Neural cell (in vitro differentiated cells): ENCODE measurements around the gene USP3. TPM values are rescaled to one million over a fixed set of nuclear protein-coding genes. Genes with fewer than 3 reads are reported as not detected.

Source experiments
- H2AFZ ChIP-seq: fragments of 200-600, 300-800 bp; sonication (generic), shearing (Covaris generic); 2 replicates; pipeline ENCODE4 v1.6.0; 2014; ENCODE audit warnings: low read depth, mild to moderate bottlenecking, antibody characterized with exemption, low read length, moderate library complexity
- H3F3A ChIP-seq: fragments of 200-600 bp; shearing (Covaris generic); 2 replicates; pipeline ENCODE4 v1.6.1; 2016; ENCODE audit warnings: mild to moderate bottlenecking, moderate library complexity, mixed read lengths, antibody characterized with exemption, low read length; ENCODE audit not compliant: insufficient read depth, poor library complexity, severe bottlenecking
- H3K27ac ChIP-seq: fragments of 200-600, 300-800 bp; sonication (generic), shearing (Covaris generic); 2 replicates; pipeline ENCODE4 v1.5.1; 2014; ENCODE audit warnings: mild to moderate bottlenecking, low read length, moderate library complexity
- H3K27me3 ChIP-seq: fragments of 300-800, 200-600 bp; sonication (generic), shearing (Covaris generic); 2 replicates; pipeline ENCODE4 v1.6.0; 2014; ENCODE audit warnings: mild to moderate bottlenecking, low read depth, low read length, moderate library complexity; ENCODE audit not compliant: insufficient read depth
- H3K36me3 ChIP-seq: fragments of 300-800, 200-600 bp; sonication (generic), shearing (Covaris generic); 2 replicates; pipeline ENCODE4 v1.5.1; 2014; ENCODE audit warnings: mild to moderate bottlenecking, antibody characterized with exemption, low read length, moderate library complexity; ENCODE audit not compliant: insufficient read depth
- H3K4me2 ChIP-seq: fragments of 300-800, 200-600 bp; sonication (generic), shearing (Covaris generic); 2 replicates; pipeline ENCODE4 v1.6.0; 2014; ENCODE audit warnings: mild to moderate bottlenecking, low read length
- H3K4me3 ChIP-seq: fragments of 300-800, 200-600 bp; sonication (generic), shearing (Covaris generic); 2 replicates; pipeline ENCODE4 v1.5.1; 2014; ENCODE audit warnings: mild to moderate bottlenecking, low read length, moderate library complexity
- H3K79me2 ChIP-seq: fragments of 200-600 bp; shearing (Covaris generic); replicated peaks from 2 replicates; pipeline ENCODE4 v1.6.0; 2014; ENCODE audit warnings: mild to moderate bottlenecking, low read length, moderate library complexity; ENCODE audit not compliant: insufficient read depth
- H3K9ac ChIP-seq: fragments of 300-800, 200-600 bp; sonication (generic), shearing (Covaris generic); 2 replicates; pipeline ENCODE4 v1.6.1; 2016; ENCODE audit warnings: mild to moderate bottlenecking, low read length, mixed read lengths
- H3K9me2 ChIP-seq: fragments of 200-600 bp; shearing (Covaris generic); 2 replicates; pipeline ENCODE4 v1.6.1; 2016; ENCODE audit warnings: mild to moderate bottlenecking, low read length, mixed read lengths; ENCODE audit not compliant: insufficient read depth
- H3K9me3 ChIP-seq: fragments of 200-600, 300-800 bp; sonication (generic), shearing (Covaris generic); 2 replicates; pipeline ENCODE4 v1.6.1; 2016; ENCODE audit warnings: mild to moderate bottlenecking, mixed run types, low read length, moderate library complexity, mixed read lengths
- H4K20me1 ChIP-seq: fragments of 200-600 bp; shearing (Covaris generic); 2 replicates; pipeline ENCODE4 v1.6.1; 2016; ENCODE audit warnings: mild to moderate bottlenecking, mixed run types; ENCODE audit not compliant: insufficient read depth
- EP300 ChIP-seq: fragments of 450-650 bp; conservative IDR thresholded peaks from 2 replicates; pipeline ENCODE4 v1.6.1; 2014; ENCODE audit warnings: antibody characterized with exemption, mild to moderate bottlenecking, moderate library complexity; ENCODE audit not compliant: poor library complexity, severe bottlenecking
- EZH2 ChIP-seq: fragments of 200-600, 300-800 bp; shearing (Covaris generic), sonication (generic); IDR thresholded peaks from 2 replicates; pipeline ENCODE4 v1.6.1; 2014; ENCODE audit warnings: antibody characterized with exemption, low read length, borderline replicate concordance, mild to moderate bottlenecking; ENCODE audit not compliant: insufficient read depth, poor library complexity, severe bottlenecking
- MXI1 ChIP-seq: fragments of 450-650 bp; conservative IDR thresholded peaks from 2 replicates; pipeline ENCODE4 v1.6.1; 2014; ENCODE audit warnings: antibody characterized with exemption, mild to moderate bottlenecking; ENCODE audit not compliant: poor library complexity, severe bottlenecking
- POLR2AphosphoS5 ChIP-seq: IDR thresholded peaks from 2 replicates; pipeline ENCODE4 v1.6.1; 2012
- RAD21 ChIP-seq: fragments of 450-650 bp; conservative IDR thresholded peaks from 2 replicates; pipeline ENCODE4 v1.6.1; 2014; ENCODE audit warnings: antibody characterized with exemption, mild to moderate bottlenecking, moderate library complexity
- SMC3 ChIP-seq: fragments of 450-650 bp; conservative IDR thresholded peaks from 2 replicates; pipeline ENCODE4 v1.6.1; 2014; ENCODE audit warnings: antibody characterized with exemption, mild to moderate bottlenecking, moderate library complexity; ENCODE audit not compliant: poor library complexity
- TAF1 ChIP-seq: IDR thresholded peaks from 2 replicates; pipeline ENCODE4 v1.6.1; 2012; ENCODE audit warnings: low read depth
- polyA plus RNA-seq: library from polyadenylated mRNA; depleted of rRNA; stranded (reverse); fragments of >200 nt; gene quantifications from 2 replicates; pipeline ENCODE4 v1.2.3, GENCODE V29; 2014
- TF ChIP-seq, protein P1 (sequence below): fragments of 450-650 bp; IDR thresholded peaks from 2 replicates; pipeline ENCODE4 v1.5.1; 2014; ENCODE audit warnings: antibody characterized with exemption, mild to moderate bottlenecking, moderate library complexity; ENCODE audit not compliant: poor library complexity, severe bottlenecking
- TF ChIP-seq, protein P2 (sequence below): IDR thresholded peaks from 2 replicates; pipeline ENCODE4 v1.6.1; 2012; ENCODE audit warnings: borderline replicate concordance

USP3 gene
- polyA plus RNA-seq, 1 donor from 2014 or later = 68.0 TPM

DNA sequence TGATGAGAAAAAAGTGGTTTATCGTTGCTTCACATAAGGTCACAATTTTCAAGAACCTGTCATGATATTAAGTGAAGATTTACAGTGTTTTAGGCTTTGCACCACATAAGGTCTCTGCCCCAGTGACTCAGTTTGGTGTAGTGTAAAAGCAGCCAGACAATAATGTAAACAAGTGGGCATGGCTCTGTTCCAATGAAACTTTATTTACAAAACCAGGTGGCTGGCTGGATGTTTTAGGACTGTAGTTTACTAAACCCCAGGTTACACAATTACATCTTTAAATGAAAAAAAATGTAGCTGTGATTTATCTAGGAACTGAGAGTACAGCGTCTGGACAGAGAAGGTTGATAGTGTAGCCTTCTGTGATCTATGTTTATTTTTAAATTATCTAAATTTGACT, 83.1 kb downstream of the USP3 start:
- Histone ChIP-seq H2AFZ (no peak overlapping the region), H3F3A (no peaks in the 10 kb centered on the region), H3K36me3 (peaks cover 26% of the 10 kb centered on the region), H3K4me2 (no peak overlapping the region), H3K27me3 (no peaks in the 10 kb centered on the region), H3K79me2 (no peaks in the 10 kb centered on the region), H3K9ac (no peak overlapping the region), H3K27ac (no peak overlapping the region), H3K4me3 (no peak overlapping the region), H3K9me2 (no peaks in the 10 kb centered on the region), H3K9me3 (no peaks in the 10 kb centered on the region), H4K20me1 (no peaks in the 10 kb centered on the region)
- TF ChIP-seq EP300 (no peak), TAF1 (no peak), EZH2 (no peak), SMC3 (no peak), RAD21 (no peak), MXI1 (no peak), POLR2AphosphoS5 (no peak)
- TF ChIP-seq, protein P1, sequence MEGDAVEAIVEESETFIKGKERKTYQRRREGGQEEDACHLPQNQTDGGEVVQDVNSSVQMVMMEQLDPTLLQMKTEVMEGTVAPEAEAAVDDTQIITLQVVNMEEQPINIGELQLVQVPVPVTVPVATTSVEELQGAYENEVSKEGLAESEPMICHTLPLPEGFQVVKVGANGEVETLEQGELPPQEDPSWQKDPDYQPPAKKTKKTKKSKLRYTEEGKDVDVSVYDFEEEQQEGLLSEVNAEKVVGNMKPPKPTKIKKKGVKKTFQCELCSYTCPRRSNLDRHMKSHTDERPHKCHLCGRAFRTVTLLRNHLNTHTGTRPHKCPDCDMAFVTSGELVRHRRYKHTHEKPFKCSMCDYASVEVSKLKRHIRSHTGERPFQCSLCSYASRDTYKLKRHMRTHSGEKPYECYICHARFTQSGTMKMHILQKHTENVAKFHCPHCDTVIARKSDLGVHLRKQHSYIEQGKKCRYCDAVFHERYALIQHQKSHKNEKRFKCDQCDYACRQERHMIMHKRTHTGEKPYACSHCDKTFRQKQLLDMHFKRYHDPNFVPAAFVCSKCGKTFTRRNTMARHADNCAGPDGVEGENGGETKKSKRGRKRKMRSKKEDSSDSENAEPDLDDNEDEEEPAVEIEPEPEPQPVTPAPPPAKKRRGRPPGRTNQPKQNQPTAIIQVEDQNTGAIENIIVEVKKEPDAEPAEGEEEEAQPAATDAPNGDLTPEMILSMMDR = no peak
- TF ChIP-seq, protein P2, sequence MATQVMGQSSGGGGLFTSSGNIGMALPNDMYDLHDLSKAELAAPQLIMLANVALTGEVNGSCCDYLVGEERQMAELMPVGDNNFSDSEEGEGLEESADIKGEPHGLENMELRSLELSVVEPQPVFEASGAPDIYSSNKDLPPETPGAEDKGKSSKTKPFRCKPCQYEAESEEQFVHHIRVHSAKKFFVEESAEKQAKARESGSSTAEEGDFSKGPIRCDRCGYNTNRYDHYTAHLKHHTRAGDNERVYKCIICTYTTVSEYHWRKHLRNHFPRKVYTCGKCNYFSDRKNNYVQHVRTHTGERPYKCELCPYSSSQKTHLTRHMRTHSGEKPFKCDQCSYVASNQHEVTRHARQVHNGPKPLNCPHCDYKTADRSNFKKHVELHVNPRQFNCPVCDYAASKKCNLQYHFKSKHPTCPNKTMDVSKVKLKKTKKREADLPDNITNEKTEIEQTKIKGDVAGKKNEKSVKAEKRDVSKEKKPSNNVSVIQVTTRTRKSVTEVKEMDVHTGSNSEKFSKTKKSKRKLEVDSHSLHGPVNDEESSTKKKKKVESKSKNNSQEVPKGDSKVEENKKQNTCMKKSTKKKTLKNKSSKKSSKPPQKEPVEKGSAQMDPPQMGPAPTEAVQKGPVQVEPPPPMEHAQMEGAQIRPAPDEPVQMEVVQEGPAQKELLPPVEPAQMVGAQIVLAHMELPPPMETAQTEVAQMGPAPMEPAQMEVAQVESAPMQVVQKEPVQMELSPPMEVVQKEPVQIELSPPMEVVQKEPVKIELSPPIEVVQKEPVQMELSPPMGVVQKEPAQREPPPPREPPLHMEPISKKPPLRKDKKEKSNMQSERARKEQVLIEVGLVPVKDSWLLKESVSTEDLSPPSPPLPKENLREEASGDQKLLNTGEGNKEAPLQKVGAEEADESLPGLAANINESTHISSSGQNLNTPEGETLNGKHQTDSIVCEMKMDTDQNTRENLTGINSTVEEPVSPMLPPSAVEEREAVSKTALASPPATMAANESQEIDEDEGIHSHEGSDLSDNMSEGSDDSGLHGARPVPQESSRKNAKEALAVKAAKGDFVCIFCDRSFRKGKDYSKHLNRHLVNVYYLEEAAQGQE = no peak

DNA sequence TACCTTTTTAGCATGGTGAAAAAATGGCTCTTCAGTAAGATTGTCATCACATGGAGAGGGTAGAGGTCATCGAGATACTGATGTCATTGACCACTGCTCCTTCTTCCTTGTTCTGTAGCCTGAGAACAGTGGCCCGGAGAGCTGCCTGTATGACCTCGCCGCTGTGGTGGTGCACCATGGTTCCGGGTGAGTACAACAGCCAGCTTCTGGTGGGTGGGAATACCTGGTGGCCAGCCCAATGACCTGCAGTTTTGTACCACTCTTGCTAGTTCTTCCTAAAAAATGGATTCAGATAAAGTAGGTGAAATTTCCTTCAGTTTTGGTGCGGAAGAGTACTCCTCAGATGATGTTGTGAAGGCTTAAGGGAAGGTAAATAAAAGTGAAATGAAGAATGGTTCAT, 84.4 kb downstream of the USP3 start:
- Histone ChIP-seq H3K79me2 (no peaks in the 10 kb centered on the region), H3K4me3 (no peak overlapping the region), H3K9ac (no peak overlapping the region), H3F3A (no peaks in the 10 kb centered on the region), H3K27me3 (no peaks in the 10 kb centered on the region), H3K36me3 (peaks cover 36% of the 10 kb centered on the region), H4K20me1 (no peaks in the 10 kb centered on the region), H3K27ac (no peak overlapping the region), H2AFZ (no peak overlapping the region), H3K9me3 (no peaks in the 10 kb centered on the region), H3K4me2 (no peak overlapping the region), H3K9me2 (no peaks in the 10 kb centered on the region)
- TF ChIP-seq, protein P2 = no peak
- TF ChIP-seq RAD21 (no peak), MXI1 (no peak), SMC3 (no peak), EZH2 (no peak), EP300 (no peak), POLR2AphosphoS5 (no peak), TAF1 (no peak)
- TF ChIP-seq, protein P1 = no peak
